G401.6 (cell line): ENCODE results near the gene CLCN3.
"Not testable (repeated sequence)": the region's sequence is repeated elsewhere in the genome, so short reads cannot be mapped to it uniquely, and the experiment has no call there.

Experiments
- FAIRE-seq: peaks from 2 replicates; lab custom pipeline; 2012; peaks lifted over from hg19 to GRCh38; lab: Jason Lieb, UNC

Gene CLCN3

DNA sequence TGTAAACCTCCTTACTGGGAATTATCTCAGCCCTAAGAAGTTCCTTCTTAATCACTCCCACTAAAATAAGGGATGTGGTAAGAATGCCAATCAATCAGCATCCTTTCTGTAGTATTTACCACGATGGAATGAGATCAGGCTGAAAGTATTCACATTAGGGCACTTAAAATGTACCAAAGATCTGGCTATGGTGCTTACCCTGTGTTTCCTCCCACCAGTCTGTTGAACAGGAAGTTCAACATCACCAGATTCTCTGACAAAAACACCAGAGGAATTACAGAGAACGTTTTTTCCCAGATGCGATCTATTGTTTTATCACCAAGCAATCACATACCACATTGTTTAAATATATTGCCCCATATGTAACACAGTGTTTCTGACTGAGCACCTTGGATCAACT lies 2.1 kb upstream of the CLCN3 start:
- no peak for FAIRE-seq

- no peak for FAIRE-seq
Measured at GRCh38 chr4:169618986-169619385, 1.4 kb upstream of the CLCN3 start.

- FAIRE-seq: peak; percentile 53
Measured at GRCh38 chr4:169619518-169619957, 840 bp upstream of the CLCN3 start.

GRCh38 chr4:169620880-169621248 lies 486 bp downstream of the CLCN3 start:
- FAIRE-seq: no peak

- FAIRE-seq: no peak
Measured at GRCh38 chr4:169621731-169622492, 1.5 kb downstream of the CLCN3 start.

DNA sequence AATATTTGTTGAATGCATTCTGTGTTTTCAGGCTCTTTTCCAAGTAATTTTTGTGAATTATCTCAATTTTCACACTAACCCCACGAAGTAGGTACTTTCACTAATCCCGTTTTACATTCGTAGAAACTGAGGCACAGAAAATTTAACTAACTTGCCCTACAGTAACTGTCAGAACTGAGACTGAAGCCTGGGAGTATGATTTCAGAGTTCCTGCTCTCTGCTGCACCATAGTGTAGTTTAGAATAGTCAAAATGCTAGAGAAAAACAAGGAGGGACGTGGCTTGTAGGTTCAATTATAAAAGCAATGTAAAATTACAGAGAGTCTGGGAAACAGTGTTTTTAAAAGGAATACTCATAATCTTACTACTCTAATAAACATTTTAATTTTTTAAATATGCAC lies 2.2 kb downstream of the CLCN3 start:
- FAIRE-seq: peak; percentile 61

- FAIRE-seq: not testable (repeated sequence)
Measured at GRCh38 chr4:169624012-169624411, 3.6 kb downstream of the CLCN3 start.

DNA sequence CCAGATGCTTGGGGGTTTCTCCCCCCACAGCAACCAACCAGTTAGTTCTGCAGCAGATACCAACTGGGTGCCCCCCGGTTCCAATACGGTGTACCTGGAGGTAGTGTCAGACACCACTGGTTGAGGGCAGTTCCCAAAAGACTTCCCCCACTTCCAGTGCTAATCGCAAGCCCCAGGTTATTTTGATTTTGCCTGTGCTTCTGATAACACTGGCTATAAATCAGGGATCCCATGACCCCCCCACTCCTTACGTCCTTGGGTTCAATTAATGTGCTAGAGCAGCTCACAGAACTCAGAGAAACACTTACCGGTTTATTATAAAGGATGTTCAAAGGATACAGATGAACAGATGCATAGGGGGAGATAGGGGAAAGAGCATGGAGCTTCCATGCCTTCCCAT lies 5.5 kb downstream of the CLCN3 start:
- no peak for FAIRE-seq

DNA sequence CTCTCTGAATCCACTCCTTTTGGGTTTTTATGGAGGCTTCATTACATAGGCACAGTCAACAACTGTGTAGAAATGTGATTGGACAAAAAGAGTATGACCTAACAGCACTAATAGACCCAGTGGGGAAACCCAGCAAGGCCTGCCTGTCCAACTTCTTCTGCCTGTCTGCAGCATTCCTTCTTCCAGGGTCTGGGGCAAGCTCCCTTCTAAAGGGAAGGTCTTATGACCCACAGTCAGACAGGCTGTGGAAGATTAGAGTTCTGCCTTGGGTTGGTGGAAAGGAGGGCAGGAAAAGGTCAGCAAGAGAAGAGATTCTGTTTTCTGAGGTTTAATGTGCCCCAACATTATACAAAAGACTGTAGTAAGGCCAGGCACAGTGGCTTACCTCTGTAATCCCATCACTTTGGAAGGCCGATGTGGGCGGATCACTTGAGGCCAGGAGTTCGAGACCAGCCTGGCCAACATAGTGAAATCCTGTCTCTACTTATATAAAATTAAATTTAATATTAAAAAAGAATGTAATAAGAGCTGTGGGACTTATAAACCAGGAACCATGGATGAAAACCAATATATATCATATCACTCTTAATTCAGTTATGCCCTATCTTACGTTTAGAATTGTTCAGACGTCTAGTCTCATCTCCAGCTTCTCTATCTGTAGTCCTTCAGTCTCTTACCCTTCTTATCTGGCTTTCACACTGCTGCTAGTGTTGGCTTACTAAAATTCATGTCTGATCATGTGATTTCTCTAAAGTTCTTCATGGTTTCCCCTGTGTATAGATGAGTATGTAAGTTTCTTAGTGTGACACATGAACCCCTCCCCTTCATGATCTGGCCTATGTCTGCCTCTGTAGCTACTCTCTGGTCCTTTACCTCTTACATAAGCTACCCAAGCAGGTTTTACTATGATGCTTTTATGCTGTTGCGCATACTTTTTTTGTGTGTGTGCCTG lies 6.2 kb downstream of the CLCN3 start:
- FAIRE-seq: no peak

DNA sequence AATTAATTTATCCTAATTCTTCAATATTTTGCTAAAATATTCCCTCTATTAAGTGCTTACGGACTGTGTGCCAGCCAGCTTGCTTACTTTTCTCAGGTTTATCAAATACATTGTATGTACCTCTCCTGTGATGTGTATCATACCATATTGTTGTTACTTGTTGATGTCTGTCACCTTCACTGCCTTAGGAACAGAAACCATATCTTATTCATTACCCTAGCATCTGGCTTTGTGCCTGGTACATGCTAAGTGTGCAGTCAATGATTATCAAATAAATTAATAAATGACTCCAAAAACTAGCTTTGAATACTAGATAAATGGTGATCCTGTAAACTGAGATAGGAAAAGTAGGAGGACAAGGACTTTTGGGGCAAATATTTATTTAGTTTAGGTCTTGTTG lies 6.9 kb downstream of the CLCN3 start:
- FAIRE-seq: no peak

- no peak for FAIRE-seq
Measured at GRCh38 chr4:169628579-169628978, 8.2 kb downstream of the CLCN3 start.

DNA sequence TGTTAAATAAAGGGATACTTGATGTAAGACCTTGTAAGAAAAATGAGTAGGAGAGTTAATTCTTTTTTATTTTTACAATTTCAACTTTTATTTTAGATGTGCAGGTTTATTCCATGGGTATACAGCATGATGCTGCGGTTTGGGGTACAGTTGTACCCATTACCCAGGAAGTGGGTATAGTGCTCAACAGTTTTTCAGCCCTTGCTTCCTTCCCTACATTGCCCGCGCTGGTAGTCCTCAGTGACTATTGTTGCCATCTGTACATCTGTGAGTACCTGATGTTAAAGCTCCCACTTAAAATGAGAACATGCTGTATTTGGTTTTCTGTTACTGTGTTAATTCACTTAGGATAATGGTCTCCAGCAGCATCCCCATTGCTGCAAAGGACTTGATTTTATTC lies 9.7 kb downstream of the CLCN3 start:
- FAIRE-seq: no peak

DNA sequence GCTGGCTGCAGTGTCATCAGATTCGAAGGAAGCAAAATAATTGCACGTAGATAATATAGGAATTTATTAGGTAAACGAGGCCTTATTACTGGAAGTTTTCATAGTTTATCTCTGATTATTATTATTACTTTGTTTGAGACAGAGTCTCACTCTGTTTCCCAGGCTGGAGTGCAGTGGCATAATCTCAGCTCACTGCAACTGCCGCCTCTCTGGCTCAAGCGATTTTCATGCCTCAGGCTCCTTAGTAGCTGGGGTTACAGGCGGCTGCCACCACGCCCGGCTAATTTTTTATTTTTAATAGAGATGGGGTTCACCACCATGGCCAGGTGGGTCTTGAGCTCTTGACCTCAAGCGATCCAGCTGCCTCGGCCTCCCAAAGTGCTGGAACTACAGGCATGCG lies 12.5 kb downstream of the CLCN3 start:
- no peak for FAIRE-seq

DNA sequence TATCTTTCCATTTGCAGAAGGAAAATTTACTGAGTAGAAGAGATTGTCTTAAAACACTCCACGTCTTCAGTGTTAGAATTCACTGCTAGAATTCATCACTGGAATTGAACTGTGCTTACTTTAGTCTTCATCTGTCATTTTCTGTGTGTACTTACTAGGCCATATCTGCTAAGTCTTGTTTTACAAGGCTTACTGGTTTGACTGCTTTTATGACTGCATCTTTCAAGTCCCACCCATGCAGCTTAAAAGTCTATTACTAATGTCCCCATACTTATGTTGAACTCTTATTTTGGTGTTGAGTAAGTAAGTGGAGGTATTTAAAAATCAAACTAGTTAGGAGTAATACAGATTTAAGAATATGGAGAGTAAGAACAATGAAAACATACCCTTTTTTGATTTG lies 14.6 kb downstream of the CLCN3 start:
- FAIRE-seq: peak; percentile 34

- no peak for FAIRE-seq
Measured at GRCh38 chr4:169640261-169640870, 20.0 kb downstream of the CLCN3 start.

DNA sequence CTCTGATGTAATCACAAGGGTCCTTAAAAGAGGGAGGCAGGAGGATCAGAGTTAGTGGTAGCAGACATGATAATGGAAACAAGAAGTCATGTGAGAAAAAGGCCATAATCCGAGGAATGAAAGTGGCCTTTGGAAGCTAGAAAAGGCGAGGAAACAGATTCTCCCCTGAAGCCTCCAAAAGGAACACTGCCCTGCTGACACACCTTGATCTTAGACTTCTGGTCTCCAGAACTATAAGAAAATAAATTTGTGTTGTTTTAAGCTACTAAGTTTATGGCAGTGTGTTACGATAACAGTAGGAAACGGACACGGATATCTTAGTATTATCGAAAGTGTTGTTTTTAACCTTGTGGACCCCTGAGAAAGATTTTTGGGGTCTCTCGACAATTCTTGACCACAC lies 24.4 kb downstream of the CLCN3 start:
- no peak for FAIRE-seq

DNA sequence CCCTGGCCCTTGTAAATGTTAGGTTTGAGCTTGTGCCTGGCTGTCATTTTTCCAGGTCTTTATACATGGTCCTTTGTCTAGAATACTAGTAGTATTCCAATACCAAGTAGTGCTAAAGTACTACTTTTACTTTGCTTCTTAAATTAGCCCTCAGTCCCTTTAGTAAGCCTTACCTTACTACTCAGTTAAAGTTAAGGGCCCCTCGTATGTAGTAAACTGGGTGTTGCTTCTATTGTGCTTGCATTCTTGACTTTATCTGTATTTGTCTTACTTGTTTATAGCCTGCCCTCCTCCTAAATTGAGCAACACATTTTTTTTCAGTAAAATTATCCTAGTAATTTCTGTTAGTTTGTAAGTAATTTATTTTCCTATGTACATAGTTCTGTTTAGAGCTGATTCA lies 25.2 kb downstream of the CLCN3 start:
- FAIRE-seq: no peak

GRCh38 chr4:169649545-169650226 lies 29.3 kb downstream of the CLCN3 start:
- no peak for FAIRE-seq

DNA sequence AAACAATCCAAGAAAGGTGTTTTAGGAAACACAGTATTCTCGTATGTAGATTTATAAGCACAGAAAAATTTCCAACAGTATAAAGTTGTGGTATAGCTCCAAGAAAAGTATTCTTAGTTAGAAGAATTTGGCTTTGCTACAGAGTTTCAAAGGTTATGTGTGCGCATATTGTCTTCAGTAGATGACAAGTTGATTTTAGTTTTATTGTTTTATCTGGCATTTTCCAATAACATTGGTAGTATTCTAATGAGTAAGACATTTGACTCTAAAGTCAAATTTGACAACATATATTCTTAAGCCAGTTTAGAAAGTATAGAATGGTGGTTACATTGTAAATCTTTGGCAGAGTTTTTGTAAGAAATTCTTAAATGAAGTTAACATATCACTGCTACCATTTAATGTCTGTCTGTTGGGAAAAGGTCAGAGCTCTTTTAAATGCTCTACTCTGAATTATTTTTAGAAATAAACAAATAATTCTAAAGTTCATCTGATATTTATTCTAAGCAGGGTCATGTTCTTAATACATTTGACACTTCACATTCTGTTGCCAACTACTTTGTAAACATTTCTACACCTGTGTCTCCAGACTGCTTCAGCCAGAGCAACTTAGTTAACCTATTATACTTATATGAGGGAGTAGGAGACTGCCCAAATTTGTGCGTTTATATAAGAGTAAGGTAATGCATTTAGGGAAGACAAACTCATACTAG lies 30.0 kb downstream of the CLCN3 start:
- no peak for FAIRE-seq

DNA sequence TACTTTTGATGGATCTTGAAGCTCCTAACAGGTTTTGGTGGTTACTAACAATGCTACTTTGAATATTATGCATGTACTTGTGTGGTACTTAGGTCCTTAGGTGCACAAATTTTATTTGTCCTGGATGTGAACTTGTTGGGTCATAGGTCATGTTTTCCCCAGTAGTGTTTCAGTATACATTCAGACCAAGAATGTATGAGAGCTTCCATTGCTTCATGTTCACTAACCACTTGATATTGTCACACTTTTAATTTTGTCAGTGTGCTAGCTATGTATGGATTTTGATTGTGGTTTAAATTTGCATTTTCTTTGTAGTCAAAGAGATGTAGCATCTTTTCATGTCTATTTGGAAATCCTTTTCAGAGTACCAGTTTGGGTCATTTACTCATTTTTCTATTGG lies 32.2 kb downstream of the CLCN3 start:
- FAIRE-seq: no peak

- no peak for FAIRE-seq
Measured at GRCh38 chr4:169655401-169655800, 35.0 kb downstream of the CLCN3 start.
